Left ventricle myocardium inferior (tissue), 1 donor: Measurements from ENCODE around the gene MRPS14. TPM values are rescaled to one million over a fixed set of nuclear protein-coding genes. Genes with fewer than 3 reads are reported as not detected.

Source experiments
- DNase-seq: peaks from one replicate; pipeline ENCODE4 v3.0.0-alpha.2; 2020
- H3K27ac ChIP-seq: fragments of 200-600 bp; replicated peaks from 2 replicates; pipeline ENCODE4 v1.8.0; 2021
- H3K27me3 ChIP-seq: fragments of 200-600 bp; 2 replicates; pipeline ENCODE4 v1.8.0; 2021; ENCODE audit warnings: low read depth
- H3K36me3 ChIP-seq: fragments of 200-600 bp; 2 replicates; pipeline ENCODE4 v1.8.0; 2021
- H3K4me1 ChIP-seq: fragments of 200-600 bp; 2 replicates; pipeline ENCODE4 v1.8.0; 2021
- H3K4me3 ChIP-seq: fragments of 200-600 bp; 2 replicates; pipeline ENCODE4 v1.8.0; 2021; ENCODE audit warnings: mild to moderate bottlenecking, moderate library complexity
- H3K9me3 ChIP-seq: fragments of 200-600 bp; replicated peaks from 2 replicates; pipeline ENCODE4 v1.8.0; 2021
- intact Hi-C: fragments of 100-400 bp; cut with micrococcal nuclease; formaldehyde crosslinking; loops from one replicate; pipeline ENCODE4 v1.11.0; 2022
- total RNA-seq: library from RNA; stranded (reverse); fragmentation: NEBNext Ultra II Directional; extraction: Animal tissue kit (Norgen Biotek cat#: 25700); gene quantifications from one replicate; pipeline ENCODE4 v1.2.1, GENCODE V29; 2021
- TF ChIP-seq, protein P1 (sequence below): fragments of 200-600 bp; IDR thresholded peaks from 2 replicates; pipeline ENCODE4 v1.8.0; 2021; ENCODE audit warnings: antibody characterized with exemption, mild to moderate bottlenecking, borderline replicate concordance
- donor health status: DM: no; HTN: yes; CAD: no; lungs with severe emphysema.

Gene MRPS14
- total RNA-seq, 1 donor from 2014 or later: 25.4 TPM

GRCh38 chr1:175037416-175037815, 14.2 kb upstream of the MRPS14 start:
- Histone ChIP-seq H3K27me3 (no peaks in the 10 kb centered on the region), H3K4me3 (no peak overlapping the region), H3K27ac (no peak overlapping the region), H3K36me3 (no peaks in the 10 kb centered on the region), H3K9me3 (no peaks in the 10 kb centered on the region), H3K4me1 (no peaks in the 10 kb centered on the region)
- TF ChIP-seq, protein P1, sequence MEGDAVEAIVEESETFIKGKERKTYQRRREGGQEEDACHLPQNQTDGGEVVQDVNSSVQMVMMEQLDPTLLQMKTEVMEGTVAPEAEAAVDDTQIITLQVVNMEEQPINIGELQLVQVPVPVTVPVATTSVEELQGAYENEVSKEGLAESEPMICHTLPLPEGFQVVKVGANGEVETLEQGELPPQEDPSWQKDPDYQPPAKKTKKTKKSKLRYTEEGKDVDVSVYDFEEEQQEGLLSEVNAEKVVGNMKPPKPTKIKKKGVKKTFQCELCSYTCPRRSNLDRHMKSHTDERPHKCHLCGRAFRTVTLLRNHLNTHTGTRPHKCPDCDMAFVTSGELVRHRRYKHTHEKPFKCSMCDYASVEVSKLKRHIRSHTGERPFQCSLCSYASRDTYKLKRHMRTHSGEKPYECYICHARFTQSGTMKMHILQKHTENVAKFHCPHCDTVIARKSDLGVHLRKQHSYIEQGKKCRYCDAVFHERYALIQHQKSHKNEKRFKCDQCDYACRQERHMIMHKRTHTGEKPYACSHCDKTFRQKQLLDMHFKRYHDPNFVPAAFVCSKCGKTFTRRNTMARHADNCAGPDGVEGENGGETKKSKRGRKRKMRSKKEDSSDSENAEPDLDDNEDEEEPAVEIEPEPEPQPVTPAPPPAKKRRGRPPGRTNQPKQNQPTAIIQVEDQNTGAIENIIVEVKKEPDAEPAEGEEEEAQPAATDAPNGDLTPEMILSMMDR: no peak
- DNase-seq: no peak
- intact Hi-C loops: loop anchor here (5.0 kb wide), 1 partner anchor 85 kb away; no protein-coding TSS in a partner anchor

DNA sequence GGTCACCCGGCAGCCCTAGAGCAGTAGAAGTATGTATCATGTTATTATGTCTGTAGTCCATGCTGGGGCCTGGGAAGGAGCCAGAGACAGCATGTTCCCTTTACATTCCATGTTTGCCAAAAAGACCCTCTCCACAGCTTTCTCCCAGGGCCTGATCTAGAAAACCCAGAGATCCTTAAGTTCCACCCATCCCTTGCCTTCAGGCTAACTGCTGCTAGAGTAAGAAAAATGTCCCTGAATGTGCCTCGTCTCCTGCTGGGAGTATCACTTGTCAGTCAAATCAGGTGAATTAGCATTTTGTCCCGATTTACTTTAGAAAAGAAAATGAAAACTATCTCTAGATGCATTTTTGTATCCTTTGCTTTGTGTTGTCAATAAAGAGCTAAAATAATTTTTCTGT, 13.3 kb upstream of the MRPS14 start:
- Histone ChIP-seq H3K4me3 (no peak overlapping the region), H3K4me1 (no peaks in the 10 kb centered on the region), H3K27me3 (no peaks in the 10 kb centered on the region), H3K9me3 (no peaks in the 10 kb centered on the region), H3K27ac (no peak overlapping the region), H3K36me3 (no peaks in the 10 kb centered on the region)
- DNase-seq: no peak
- TF ChIP-seq, protein P1: no peak
- intact Hi-C loops: loop anchor here (5.0 kb wide), 1 partner anchor 86 kb away; no protein-coding TSS in a partner anchor

DNA sequence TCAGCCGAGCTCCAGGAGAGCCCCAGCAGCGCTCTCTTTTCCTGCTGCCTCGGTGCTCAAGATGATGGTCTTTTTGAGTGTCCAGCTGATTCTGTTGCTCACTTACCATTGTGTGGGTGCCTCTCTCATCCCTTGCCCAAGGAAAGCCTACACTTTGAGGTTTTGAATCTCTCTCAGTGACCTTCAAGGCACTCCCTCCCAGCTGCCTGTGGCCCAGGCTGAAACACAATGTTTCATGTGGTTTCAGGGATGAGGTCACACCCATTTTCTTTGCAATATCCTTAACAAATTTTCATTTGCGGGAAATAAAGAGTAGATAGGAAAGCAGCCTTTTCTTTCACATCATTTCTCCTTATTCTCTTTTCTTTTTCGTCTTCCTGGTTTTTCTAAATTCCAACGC, 12.6 kb upstream of the MRPS14 start:
- Histone ChIP-seq H3K4me1 (no peaks in the 10 kb centered on the region), H3K27ac (no peak overlapping the region), H3K36me3 (no peaks in the 10 kb centered on the region), H3K27me3 (no peaks in the 10 kb centered on the region), H3K4me3 (no peak overlapping the region), H3K9me3 (no peaks in the 10 kb centered on the region)
- DNase-seq: no peak
- intact Hi-C loops: loop anchor here (5.0 kb wide), 1 partner anchor 86 kb away; no protein-coding TSS in a partner anchor
- TF ChIP-seq, protein P1: no peak

- Histone ChIP-seq H3K4me1 (no peaks in the 10 kb centered on the region), H3K9me3 (no peaks in the 10 kb centered on the region), H3K36me3 (no peaks in the 10 kb centered on the region), H3K27me3 (no peaks in the 10 kb centered on the region), H3K4me3 (no peak overlapping the region), H3K27ac (no peak overlapping the region)
- intact Hi-C loops: loop anchor here (5.0 kb wide), 1 partner anchor 88 kb away; no protein-coding TSS in a partner anchor
- no peak for DNase-seq
- TF ChIP-seq, protein P1: no peak
These were observed 11.6 kb upstream of the MRPS14 start for GRCh38 chr1:175034775-175035174.

DNA sequence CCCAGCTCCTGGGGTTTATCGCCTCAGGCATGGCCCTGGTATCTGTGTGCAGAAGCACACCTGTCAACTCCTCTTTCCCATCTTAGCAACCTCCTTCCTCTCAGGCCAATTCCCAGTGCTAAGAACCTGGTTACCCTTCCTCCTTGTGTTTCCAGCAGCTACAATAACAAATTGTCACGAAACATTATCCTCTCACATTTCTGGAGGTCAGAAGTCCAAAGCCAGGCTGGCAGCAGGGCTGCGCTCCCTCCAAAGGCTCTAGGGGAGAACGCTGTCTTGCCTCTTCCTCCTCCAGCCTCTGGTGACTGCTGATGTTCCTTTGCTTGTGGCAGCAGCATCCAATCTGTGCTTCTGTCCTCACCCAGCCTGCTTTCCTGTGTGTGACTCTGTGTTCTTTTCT, 10.7 kb upstream of the MRPS14 start:
- no peak overlapping the region for H3K4me3 ChIP-seq
- no peaks in the 10 kb centered on the region for H3K4me1 ChIP-seq
- no peak overlapping the region for H3K27ac ChIP-seq
- DNase-seq: no peak
- TF ChIP-seq, protein P1: no peak
- H3K36me3 ChIP-seq: no peaks in the 10 kb centered on the region
- no peaks in the 10 kb centered on the region for H3K9me3 ChIP-seq
- intact Hi-C loops: no loop called here
- no peaks in the 10 kb centered on the region for H3K27me3 ChIP-seq
